NCI-H1092 treated with DMSO at 0.1 percent for 48 hours (cell line): Measurements from ENCODE around the gene TMEM238.
"Not testable (repeated sequence)": the region's sequence is repeated elsewhere in the genome, so short reads cannot be mapped to it uniquely, and the experiment has no call there.

ENCODE experiments used
- DNase-seq: peaks from one replicate; lab custom pipeline; 2025; lab: John Stamatoyannopoulos, UW

TMEM238 gene

DNA sequence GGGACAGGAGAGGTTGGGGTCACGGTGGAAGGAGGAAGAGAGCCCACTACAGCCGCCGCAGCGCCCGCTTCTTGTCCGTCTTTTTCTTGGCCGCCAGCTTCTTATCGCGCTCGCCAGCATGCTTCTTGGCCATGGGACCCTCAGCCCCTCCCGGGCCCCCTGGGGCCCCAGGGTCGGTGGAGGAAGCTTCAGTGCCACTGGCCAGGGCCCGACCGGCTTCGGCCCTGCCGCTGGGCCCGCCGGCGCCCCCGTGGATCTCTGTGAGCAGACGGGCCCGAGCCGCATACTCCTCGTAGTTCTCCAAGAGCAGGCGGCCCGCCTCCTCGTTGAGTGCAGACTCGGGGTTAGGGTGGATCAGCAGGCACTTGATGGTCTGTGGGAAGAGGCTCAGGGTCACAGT is 17.3 kb upstream of the TMEM238 start:
- not testable (repeated sequence) for DNase-seq

DNA sequence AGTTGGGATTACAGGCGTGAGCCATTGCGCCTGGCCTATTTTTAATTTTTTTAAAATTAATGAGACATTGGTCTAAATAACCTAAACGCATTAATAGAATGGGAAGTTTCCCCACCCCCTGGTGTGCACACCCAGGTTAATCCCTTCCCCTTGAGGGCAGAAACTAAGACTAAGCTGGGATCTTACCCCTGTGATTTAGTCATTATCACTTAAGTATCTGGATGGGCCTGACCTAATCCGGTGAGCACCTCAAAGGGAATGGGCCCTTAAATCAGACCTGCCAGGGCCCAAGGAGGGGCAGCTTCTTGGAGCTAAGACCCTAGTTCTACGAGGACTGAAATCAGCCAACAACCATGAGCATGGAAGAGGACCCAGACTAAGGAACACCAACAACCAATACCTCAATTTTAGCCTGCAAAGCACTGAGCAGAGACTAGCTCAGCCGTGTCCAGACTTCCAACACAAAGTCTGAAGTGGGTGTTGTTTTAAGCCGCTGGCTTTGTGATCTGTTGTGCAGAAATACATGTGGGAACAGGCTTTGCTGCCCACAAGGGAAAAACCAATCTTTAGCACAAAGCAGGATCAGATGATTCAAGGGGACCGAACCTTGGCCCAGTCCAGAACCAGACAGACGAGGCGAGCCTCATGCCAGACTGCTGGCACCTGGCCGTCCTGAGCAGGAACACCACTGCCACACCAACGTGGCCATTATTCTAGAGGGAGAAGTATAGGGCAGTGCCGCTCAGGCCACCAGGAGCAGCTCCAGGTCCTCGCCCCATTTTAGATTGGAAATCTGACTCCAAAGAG is 16.4 kb upstream of the TMEM238 start:
- DNase-seq = no peak

DNA sequence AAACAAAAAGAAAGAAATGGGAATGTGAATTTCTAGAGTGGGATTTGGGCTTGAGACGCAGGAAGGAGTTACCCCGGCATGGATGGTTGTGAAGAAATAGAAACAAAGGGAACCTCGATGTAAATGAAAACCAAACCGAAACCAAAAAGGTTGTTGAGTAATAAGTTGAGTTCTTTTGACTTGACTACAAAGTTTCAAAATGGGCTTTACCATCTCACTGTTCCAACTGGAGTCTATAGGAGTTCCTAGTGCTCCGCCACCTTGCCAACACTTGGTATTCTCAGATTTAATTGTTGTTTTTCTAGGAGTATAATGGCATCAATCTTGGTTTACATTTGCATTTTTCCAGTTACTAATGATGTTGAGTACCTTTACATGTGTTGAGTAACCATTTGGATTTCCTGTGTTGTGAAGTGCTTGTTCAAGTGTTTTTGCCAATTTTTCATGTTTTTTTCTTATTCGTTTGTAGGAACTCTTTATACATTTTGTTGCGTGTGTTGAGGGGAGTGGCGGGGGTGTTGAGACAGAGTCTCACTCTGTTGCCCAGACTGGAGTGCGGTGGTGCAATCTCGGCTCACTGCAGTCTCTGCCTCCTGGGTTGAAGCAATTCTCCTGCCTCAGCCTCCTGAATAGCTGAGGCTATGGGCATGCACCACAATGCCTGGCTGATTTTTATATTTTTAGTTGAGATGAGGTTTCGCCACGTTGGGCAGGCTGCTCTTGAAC is 14.3 kb upstream of the TMEM238 start:
- DNase-seq = no peak

DNA sequence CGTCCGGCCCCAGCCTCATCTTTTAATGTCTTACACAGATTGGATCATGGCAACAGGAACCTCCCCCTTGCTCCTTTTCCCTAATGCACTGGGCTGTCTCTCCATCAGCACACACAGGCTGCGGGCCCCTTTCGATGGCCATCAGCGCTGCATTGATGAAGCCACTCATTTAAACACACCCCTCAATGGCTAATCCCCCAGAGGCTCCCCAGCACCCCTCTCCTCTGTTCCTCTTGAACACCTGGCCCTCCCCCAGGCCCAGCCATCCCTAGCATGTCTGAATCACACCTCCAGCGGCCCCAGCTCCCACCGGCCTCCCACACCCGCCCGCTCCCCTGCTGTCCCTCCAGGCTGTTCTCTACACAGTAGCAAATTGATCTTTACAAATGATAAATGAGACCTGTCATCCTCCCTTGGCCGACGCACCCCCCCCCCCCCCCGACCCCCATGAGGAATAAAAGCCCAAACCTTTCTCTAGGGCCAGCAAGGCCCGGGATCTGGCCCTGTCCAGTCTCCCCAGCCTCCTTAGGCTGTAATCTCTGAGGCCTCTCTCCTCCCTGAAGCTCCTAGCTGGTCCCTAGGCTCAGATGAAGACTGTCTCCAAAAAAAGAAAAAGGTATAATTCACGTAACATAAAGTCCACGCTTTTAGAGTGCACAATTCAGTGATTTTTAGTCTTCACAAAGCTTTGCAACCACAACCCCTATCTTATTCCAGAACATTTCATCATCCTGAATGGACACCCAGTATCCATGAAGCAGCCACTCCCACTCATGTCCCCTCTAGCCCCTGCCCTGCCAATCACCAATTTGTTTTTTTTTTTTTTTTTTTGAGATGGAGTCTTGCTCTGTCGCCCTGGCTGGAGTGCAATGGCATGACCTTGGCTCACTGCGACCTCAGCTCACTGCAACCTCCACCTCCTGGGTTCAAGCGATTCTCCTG is 9.0 kb upstream of the TMEM238 start:
- DNase-seq = no peak

DNA sequence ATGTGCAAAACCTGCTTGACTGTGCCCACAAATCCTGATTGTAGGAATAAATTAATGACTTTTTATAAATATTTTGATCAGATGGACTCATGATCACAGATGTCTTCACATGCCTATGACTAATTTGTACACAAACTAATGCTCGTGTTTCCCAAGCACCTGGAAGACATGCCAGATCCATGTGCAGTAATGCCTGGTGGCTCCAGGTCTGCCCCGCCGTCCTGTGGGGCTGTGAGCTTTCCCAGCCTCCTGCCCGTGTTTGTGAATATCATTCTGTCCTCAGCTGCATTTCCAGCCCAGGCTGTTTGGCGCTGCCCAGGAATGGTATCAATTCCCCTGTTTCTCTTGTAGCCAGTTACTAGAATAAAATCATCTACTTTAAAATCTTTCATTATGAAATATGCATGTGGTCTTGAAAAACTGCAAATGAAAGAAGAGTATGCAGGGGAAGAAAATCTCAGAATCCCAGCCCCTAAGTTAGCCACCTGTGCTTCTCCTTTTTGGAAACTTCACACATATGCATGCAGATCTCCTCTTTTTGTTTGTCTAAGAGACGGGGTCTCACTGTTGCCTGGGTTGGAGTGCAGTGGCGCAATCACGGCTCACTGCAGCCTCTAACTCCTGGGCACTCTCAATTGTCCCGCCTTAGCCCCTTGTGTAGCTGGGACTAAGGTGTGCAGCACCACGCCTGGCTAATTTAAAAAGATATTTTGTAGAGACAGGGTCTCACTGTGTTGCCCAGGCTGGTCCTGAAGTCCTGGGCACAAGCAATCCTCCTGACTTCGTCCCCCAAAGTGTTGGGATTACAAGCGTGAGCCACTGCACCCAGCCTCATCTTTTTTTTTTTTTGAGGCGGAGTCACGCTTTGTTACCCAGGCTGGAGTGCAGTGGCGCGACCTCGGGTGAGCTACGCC is 7.9 kb upstream of the TMEM238 start:
- DNase-seq = no peak

DNA sequence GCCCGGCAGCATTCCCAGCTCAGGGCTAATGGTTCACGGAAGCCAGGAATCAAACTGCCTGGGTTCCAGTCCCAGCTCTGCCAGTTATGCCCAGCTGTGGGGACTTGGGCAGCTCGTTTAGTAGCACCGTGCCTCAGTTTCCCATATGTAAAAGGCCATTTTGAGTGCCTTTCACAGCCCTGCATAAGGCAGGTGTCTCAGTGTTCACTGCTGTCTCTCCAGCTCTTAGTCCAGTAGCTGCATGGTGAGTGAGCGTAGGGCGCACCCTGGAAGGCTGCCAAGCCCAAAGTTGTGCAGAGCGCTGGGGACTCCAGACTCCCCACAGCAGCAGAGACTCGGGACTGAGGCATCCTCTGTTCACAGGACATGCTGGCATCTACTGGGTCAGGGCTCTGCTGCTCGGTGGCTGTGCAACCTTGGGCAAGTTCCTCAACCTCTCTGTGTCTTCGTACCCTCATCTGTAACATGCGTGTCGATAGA is 7.1 kb upstream of the TMEM238 start:
- no peak for DNase-seq

DNA sequence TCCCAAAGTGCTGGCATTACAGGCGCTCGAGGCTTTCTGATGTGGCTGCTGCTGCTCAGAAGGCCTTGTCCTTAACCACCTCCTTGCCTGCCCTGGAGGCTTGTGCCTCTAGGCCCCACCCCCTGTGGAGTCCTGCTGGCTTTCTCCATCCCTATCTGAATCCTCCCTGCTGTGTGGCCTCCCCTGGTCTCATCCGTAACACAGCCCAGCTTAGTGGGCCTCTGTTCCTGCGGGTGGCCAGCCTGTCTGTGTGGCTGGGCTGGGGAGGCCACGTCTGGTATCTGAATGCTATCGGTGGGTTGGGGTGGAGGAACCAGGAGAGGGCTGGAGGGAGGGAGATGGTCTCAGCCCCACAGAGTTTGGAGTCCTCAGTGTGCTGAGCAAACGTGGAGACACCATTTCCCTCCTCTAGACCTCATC is 6.4 kb upstream of the TMEM238 start:
- DNase-seq = no peak

DNA sequence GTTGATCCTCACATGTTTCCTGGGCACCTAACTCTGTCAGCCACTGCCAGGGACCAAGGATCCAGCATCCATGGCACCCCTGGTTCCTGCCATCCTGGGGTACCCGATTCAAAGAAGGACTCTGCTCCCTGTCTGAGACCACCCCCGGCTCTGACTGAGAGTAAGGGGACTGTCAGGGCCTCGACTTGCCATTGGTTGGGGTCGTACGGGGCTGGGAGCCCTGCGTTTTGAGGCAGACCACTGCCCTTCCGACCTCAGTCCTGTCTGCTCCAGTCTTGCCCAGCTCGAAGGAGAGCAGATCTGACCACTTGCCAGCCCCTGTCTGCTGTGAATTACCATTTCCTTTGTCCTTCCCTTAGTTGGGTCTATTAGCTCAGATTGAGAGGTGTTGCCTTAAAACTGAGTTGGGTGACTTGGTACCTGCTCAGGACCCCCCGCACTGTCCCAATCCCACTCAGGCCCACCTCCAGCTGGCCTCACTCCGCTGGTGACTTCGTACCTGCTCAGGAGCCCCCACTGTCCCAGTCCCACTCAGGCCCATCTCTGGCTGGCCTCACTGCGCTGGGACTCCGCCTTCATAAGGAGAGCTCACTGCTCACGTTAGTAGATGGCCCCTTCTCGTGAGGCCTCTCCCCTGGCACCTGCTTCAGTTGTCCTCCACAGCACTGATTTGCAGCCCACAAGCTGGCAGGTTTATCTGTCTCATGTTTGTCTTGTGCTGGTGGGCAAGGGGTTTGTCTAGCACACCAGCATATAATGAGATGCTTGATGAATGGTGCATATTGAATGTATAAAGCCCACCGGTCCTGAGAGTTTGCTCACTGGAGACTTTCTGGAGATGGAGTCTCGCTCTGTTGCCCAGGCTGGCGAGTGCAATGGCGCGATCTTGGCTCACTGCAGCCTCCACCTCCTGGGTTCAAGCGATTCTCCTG is 5.6 kb upstream of the TMEM238 start:
- no peak for DNase-seq

DNA sequence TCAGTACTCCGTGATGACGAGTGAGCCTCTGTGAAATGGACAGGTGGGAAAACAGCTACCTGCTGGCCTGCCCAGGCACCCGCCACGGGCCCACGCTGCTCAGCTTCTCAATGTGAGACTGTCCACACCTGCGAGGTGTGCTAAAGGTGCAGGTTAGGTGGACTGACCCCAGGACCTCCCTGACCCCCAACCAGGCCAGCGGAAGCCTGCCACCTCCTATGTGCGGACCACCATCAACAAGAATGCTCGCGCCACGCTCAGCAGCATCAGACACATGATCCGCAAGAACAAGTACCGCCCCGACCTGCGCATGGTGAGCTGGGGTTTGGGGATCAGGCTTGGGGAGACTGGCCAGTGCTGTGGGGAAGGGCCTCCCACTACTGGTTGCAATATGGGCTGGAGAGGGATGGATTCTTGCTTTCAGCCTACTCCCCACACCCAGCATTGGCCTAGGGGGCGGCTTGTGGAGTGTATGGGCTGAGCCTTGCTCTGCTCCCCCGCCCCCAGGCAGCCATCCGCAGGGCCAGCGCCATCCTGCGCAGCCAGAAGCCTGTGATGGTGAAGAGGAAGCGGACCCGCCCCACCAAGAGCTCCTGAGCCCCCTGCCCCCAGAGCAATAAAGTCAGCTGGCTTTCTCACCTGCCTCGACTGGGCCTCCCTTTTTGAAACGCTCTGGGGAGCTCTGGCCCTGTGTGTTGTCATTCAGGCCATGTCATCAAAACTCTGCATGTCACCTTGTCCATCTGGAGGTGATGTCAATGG is 3.8 kb upstream of the TMEM238 start:
- no peak for DNase-seq

DNA sequence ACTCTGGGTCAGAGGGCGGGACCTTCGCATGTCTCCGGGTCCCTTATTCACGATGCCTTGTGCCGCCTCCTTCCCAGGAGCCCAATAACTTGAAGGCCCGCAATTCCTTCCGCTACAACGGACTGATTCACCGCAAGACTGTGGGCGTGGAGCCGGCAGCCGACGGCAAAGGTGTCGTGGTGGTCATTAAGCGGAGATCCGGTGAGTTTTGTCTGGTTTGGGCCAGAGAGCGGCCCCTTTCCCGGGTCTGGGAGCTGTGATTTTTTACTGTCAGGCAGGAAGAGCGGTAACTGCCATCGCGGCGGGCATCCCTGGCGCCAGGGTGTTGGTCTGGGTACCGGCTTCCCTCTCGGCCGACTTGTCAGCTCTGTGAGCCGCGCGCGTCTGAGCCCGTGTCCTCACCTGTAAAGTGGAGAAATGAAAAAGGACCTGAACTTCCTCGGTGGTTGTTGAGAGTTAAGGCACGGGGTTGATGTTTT is 2.4 kb upstream of the TMEM238 start:
- no peak for DNase-seq

DNA sequence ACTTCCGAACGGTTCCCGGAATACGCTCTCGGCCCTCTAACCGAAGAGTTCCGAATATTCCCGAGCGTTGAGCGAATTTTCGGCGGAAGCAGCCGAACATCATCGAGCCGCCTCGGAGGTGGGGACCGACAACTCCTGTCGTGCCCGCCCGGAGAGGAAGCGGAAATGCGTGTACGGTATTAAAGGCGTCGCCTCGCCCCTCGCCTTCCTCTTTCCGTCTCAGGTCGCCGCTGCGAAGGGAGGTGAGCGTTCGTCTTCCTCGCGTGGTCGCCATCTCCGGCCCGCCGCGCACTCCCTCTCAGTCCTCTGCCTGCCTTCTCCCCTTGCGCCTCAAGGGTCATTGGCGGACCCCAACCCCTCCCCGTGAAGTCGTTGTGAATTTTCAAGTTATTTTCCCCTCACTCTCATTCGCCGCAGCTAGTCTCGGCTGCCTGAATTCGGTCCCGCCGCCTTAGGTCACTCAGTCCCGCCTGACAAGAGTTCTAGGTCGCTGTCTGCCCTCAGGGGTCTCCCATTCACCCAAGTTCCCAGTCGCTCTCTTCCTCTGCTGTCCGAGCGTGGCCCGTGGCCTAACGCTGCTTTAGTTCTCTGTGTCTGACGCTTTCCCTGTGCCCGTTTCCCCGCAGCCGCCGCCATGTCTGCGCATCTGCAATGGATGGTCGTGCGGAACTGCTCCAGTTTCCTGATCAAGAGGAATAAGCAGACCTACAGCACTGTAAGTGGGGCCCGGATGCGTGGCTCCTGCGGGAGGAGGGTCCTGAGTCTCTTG is 1.8 kb upstream of the TMEM238 start, which contains the start of gene RPL28:
RPL28 (plus strand) TSS at position 209 of the 769 bp plus-strand sequence; CDS start at position 635, 426 bp downstream.
- DNase-seq = peak; percentile 95

DNA sequence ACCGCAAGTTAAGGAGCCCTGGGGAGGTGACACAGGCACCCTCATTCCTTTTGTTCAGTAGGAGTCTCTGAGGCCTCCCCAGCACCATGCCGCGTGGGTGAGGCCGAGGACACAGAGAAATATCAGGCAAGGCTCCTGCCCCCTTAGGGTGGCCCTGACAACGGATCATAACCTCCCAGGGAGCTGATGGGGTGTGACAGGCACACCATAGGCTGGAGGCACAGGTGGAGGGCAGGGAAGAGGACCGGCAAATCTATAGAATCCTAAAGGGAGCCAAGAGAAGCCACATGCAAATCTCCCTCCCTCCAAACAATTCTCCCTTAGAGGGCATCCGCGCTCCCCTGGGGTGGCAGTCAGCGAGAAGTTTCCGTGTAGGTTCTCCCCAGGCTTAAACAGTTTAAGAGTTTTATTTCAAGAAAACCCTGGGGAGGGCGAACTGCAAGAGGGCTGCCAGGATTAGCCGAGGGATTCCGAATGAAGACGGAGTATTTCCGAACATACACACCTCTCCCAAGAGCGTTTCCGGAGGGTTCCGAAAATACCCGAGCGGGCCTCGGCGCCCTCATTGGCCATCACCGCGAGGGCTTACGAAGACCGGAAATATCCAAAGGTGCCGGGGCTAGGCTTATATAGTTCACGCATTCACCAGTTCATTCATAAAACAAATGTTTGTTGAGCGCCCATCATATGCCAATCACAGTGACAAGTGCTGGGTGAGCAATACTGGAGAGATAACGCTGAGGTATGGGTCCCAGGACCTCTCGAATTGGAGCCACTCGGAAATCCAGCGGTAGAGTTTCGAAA is 1.0 kb upstream of the TMEM238 start:
- DNase-seq = peak; percentile 94

DNA sequence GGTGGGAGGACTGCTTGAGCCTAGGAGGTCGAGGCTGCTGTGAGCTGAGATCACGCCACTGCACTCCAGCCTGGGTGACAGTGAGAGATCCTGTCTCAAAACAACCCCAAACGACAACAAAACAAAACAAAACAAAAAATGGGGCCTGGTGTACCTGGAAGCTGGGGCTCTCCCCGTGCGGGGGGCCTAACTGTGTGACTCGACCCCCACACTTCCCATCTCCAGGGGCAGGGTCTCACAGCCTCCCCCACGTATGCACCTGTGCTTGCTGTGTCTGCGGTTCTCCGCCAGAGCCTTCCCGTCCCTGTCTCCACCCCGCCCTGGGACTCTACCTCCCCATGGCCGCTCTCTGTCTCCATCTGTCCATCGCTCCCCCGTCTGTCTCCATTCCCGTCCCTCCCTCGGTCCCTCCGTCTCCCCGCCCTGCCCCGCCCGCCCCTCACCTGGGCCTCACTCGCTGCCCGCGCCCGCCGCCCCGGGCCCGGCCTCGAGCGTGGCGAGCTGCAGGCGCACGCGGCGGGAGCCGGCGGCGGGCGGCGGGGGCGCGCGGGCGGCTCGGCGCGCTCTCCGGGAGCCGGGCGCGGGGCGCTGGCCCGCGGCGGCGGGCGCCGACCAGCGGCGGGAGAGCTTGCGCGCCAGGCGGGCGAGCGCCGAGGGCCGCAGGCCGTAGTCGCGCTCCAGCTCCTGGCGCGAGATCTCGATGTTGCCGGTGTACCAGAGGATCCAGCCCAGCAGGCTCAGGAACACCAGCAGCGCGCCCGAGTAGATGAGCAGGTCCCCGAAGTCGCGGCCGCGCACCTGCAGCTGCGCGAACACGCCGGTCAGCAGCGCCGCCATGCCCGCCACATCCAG is 587 bp downstream of the TMEM238 start:
- DNase-seq = peak; percentile 40

DNA sequence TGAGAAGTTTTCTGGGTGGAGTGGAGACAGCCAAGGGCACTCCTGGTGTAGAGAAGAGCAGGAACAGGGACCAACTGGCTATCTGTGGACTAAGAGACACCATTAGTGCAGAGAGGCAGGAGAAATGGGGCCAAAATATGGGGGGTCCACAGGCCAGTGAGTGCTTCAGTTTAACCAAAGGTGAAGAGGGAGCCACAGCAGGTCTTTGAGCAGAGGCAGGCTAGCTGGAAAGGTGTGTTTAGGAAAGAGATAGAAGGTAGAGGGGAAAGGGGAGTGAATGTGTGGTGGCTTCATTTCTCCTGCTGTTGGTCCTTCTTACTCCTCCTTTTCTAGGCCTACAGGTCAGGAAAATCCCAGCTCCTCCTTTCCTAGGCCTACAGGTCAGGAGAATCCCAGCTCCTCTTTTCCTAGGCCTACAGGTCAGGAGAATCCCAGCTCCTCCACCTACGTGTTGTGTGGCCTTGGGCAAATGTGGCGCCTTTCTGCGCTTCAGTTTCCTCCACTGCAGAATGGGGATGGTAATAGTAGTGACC is 1.5 kb downstream of the TMEM238 start:
- no peak for DNase-seq

DNA sequence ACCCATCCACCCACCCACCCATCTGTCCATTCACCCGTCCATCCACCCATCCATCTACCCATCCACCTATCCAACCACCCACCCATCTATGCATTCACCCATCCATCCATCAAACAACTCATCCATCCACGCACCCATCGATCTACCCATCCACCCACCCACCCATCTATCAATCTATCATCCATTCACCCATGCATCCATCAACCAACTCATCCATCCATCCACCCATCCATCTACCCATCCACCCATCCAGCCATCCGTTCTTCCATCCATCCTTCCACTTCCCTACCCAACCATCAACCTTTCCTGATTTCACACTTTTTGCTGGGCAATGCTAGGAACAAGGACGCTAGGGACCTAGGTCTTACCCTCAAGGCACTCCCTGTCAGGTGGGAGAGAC is 2.1 kb downstream of the TMEM238 start:
- DNase-seq = no peak

DNA sequence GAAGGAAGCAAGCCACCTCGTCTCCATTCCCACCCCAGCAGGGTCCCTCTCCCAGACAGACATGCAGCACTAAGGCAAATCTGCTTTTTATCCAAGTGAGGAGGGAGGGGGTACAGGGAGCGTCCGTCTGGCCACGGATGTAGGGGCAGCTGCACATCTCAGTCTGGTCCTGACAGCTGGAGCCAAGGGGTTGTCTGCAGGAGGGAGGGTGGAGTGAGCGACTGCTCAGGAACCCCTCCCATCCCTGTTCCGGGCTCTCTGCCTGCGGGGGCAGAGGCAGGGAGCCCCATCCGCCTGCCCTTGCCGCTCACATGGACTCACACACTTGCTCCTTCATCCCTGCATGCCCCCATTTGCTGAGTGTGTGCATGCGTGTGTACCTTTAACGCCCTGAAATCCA is 4.9 kb downstream of the TMEM238 start:
- DNase-seq = no peak
